HCT116 (cell line): ENCODE measurements around the gene PPFIA1.

Source experiments
- CTCF ChIP-seq, 3 experiments: fragments of 200-600 bp in 1 of 3; sonication (generic) in 1 of 3; IDR thresholded peaks in 2 of 3; conservative IDR thresholded peaks in 1 of 3; 2 replicates each; pipeline ENCODE4 v1.5.1; 2012 to 2017; ENCODE audit warnings: low read depth in 2 of 3, low read length in 2 of 3, antibody characterized with exemption in 1 of 3, borderline replicate concordance in 1 of 3, control low read depth in 1 of 3, mild to moderate bottlenecking in 1 of 3, mixed read lengths in 1 of 3, mixed run types in 1 of 3, moderate library complexity in 1 of 3; ENCODE audit not compliant: insufficient read depth in 1 of 3
- EGR1 ChIP-seq: IDR thresholded peaks from 2 replicates; pipeline ENCODE4 v1.6.1; 2012; ENCODE audit warnings: low read depth
- ELF1 ChIP-seq: IDR thresholded peaks from 2 replicates; pipeline ENCODE4 v1.6.1; 2012; ENCODE audit warnings: low read depth, borderline replicate concordance
- EZH2 ChIP-seq: fragments of 200-600 bp; sonication (generic); IDR thresholded peaks from 2 replicates; pipeline ENCODE4 v1.6.1; 2017; ENCODE audit warnings: antibody characterized with exemption, mixed run types
- JUND ChIP-seq: IDR thresholded peaks from 2 replicates; pipeline ENCODE4 v1.6.1; 2012
- MAX ChIP-seq: IDR thresholded peaks from 2 replicates; pipeline ENCODE4 v1.6.1; 2012
- POLR2A ChIP-seq: IDR thresholded peaks from 2 replicates; pipeline ENCODE4 v1.7.0; 2011; ENCODE audit warnings: borderline replicate concordance; ENCODE audit not compliant: insufficient read depth, insufficient read length; ENCODE audit errors: extremely low read depth
- POLR2AphosphoS5 ChIP-seq: IDR thresholded peaks from 2 replicates; pipeline ENCODE4 v1.6.1; 2011; ENCODE audit warnings: mild to moderate bottlenecking, low read depth, low read length, moderate library complexity
- RAD21 ChIP-seq: IDR thresholded peaks from 2 replicates; pipeline ENCODE4 v1.6.1; 2012; ENCODE audit warnings: low read depth, mild to moderate bottlenecking
- SIN3A ChIP-seq: IDR thresholded peaks from 2 replicates; pipeline ENCODE4 v1.6.1; 2012; ENCODE audit warnings: low read depth
- SP1 ChIP-seq: IDR thresholded peaks from 2 replicates; pipeline ENCODE4 v1.6.1; 2012; ENCODE audit warnings: low read depth
- ZBTB33 ChIP-seq: IDR thresholded peaks from 2 replicates; pipeline ENCODE4 v1.6.1; 2011; ENCODE audit warnings: mild to moderate bottlenecking, low read length, moderate library complexity; ENCODE audit not compliant: insufficient replicate concordance; ENCODE audit errors: extremely low read depth

- TF ChIP-seq CTCF (IDR thresholded peaks at IDR 0.05 in 2 of 3, conservative IDR thresholded peaks at IDR 0.05 in 1 of 3; ENCODE audit: borderline replicate concordance in 1 of 3, insufficient read depth in 1 of 3, low read depth in 2 of 3, low read length in 2 of 3) (no peak), EZH2 (no peak), ELF1 (no peak), POLR2AphosphoS5 (no peak), EGR1 (no peak), POLR2A (no peak), ZBTB33 (no peak), JUND (no peak), MAX (no peak), RAD21 (no peak), SIN3A (no peak), SP1 (no peak)
Observed at GRCh38 chr11:70413151-70413550, 142.7 kb downstream of the PPFIA1 start.
